HepG2 (cell line): ENCODE measurements around the gene AMPD2. TPM values are rescaled to one million over a fixed set of nuclear protein-coding genes. Genes with fewer than 3 reads are reported as not detected.

Source experiments
- ARID2 ChIP-seq: sonication (generic); formaldehyde crosslinking; IDR thresholded peaks from 2 replicates; pipeline ENCODE4 v1.8.1; 2022; ENCODE audit warnings: mild to moderate bottlenecking, missing genetic modification reagents, borderline replicate concordance
- BHLHE40 ChIP-seq: IDR thresholded peaks from 2 replicates; pipeline ENCODE4 v1.6.1; 2011; ENCODE audit warnings: low read length, improper control_type of control experiment
- BRF2 ChIP-seq: sonication (generic); formaldehyde crosslinking; IDR thresholded peaks from 2 replicates; pipeline ENCODE4 v1.8.1; 2022; ENCODE audit warnings: mild to moderate bottlenecking, missing genetic modification reagents
- CCAR2 ChIP-seq: fragments of 200-400 bp; formaldehyde crosslinking; optimal IDR thresholded peaks from 2 replicates; pipeline ENCODE3; 2018; ENCODE audit warnings: low read depth, mild to moderate bottlenecking, low read length, moderate library complexity
- CHD4 ChIP-seq: fragments of 200-600 bp; sonication (generic); IDR thresholded peaks from 2 replicates; pipeline ENCODE4 v1.7.0; 2017; ENCODE audit warnings: mild to moderate bottlenecking, low read length, borderline replicate concordance
- ESRRA ChIP-seq: sonication (generic); formaldehyde crosslinking; IDR thresholded peaks from 2 replicates; pipeline ENCODE4 v1.5.1; 2020; ENCODE audit warnings: mild to moderate bottlenecking, low read depth, missing genetic modification reagents
- HIVEP1 ChIP-seq: sonication (generic); formaldehyde crosslinking; IDR thresholded peaks from 2 replicates; pipeline ENCODE4 v1.4.0; 2020; ENCODE audit warnings: mild to moderate bottlenecking, missing genetic modification reagents
- HMGXB4 ChIP-seq, 2 experiments: sonication (generic) in 1 of 2; formaldehyde crosslinking in 1 of 2; IDR thresholded peaks; 2 replicates each; pipeline versions ENCODE4 v1.4.0 to v1.6.1; 2018 to 2020; ENCODE audit warnings: missing genetic modification reagents in 2 of 2, borderline replicate concordance in 1 of 2, low read depth in 1 of 2, mild to moderate bottlenecking in 1 of 2, missing biosample characterization in 1 of 2
- ISX ChIP-seq: sonication (generic); formaldehyde crosslinking; conservative IDR thresholded peaks from 2 replicates; pipeline ENCODE4 v1.5.0; 2020; ENCODE audit warnings: missing genetic modification reagents
- JUNB ChIP-seq: sonication (generic); formaldehyde crosslinking; IDR thresholded peaks from 2 replicates; pipeline ENCODE4 v1.8.0; 2022; ENCODE audit warnings: missing genetic modification reagents, mild to moderate bottlenecking, borderline replicate concordance
- KDM1A ChIP-seq: IDR thresholded peaks from 2 replicates; pipeline ENCODE4 v1.6.1; 2016; ENCODE audit warnings: missing compliant biosample characterization
- KLF13 ChIP-seq: sonication (generic); formaldehyde crosslinking; IDR thresholded peaks from 2 replicates; pipeline ENCODE4 v1.4.0; 2020; ENCODE audit warnings: mild to moderate bottlenecking, missing genetic modification reagents
- KLF6 ChIP-seq: IDR thresholded peaks from 2 replicates; pipeline ENCODE4 v1.8.0; 2016; ENCODE audit warnings: missing biosample characterization, missing genetic modification reagents
- MIER2 ChIP-seq: IDR thresholded peaks from 2 replicates; pipeline ENCODE4 v1.6.1; 2016; ENCODE audit warnings: missing biosample characterization, missing genetic modification reagents
- MXD3 ChIP-seq: IDR thresholded peaks from 2 replicates; pipeline ENCODE4 v1.6.1; 2016; ENCODE audit warnings: mild to moderate bottlenecking, missing biosample characterization, missing genetic modification reagents
- MYC ChIP-seq: sonication (generic); formaldehyde crosslinking; IDR thresholded peaks from 2 replicates; pipeline ENCODE4 v1.9.0; 2021; ENCODE audit warnings: missing genetic modification reagents, borderline replicate concordance
- POGZ ChIP-seq: sonication (generic); formaldehyde crosslinking; IDR thresholded peaks from 2 replicates; pipeline ENCODE4 v1.4.0; 2020; ENCODE audit warnings: mild to moderate bottlenecking, missing genetic modification reagents
- POLR2AphosphoS5 ChIP-seq: IDR thresholded peaks from 2 replicates; pipeline ENCODE4 v1.6.1; 2012; ENCODE audit warnings: low read depth, low read length
- ZNF138 ChIP-seq: sonication (generic); formaldehyde crosslinking; IDR thresholded peaks from 2 replicates; pipeline ENCODE4 v1.5.0; 2020; ENCODE audit warnings: mild to moderate bottlenecking, low read depth, missing genetic modification reagents
- ZNF263 ChIP-seq: sonication (generic); formaldehyde crosslinking; IDR thresholded peaks from 2 replicates; pipeline ENCODE4 v1.4.0; 2020; ENCODE audit warnings: missing genetic modification reagents
- ZNF329 ChIP-seq: sonication (generic); formaldehyde crosslinking; IDR thresholded peaks from 2 replicates; pipeline ENCODE4 v1.9.0; 2021; ENCODE audit warnings: low read depth, mild to moderate bottlenecking, missing genetic modification reagents
- ZNF570 ChIP-seq: sonication (generic); formaldehyde crosslinking; IDR thresholded peaks from 2 replicates; pipeline ENCODE4 v1.4.0; 2020; ENCODE audit warnings: mild to moderate bottlenecking, missing genetic modification reagents, borderline replicate concordance
- ZNF577 ChIP-seq: sonication (generic); formaldehyde crosslinking; IDR thresholded peaks from 2 replicates; pipeline ENCODE4 v1.4.0; 2020; ENCODE audit warnings: mild to moderate bottlenecking, low read depth, missing genetic modification reagents, borderline replicate concordance
- ZNF644 ChIP-seq: IDR thresholded peaks from 2 replicates; pipeline ENCODE4 v1.6.1; 2016; ENCODE audit warnings: low read depth
- ZNF781 ChIP-seq: sonication (generic); formaldehyde crosslinking; IDR thresholded peaks from 2 replicates; pipeline ENCODE4 v1.5.1; 2020; ENCODE audit warnings: borderline replicate concordance, mild to moderate bottlenecking, missing genetic modification reagents; ENCODE audit errors: not compliant biosample characterization
- ZSCAN5A ChIP-seq: sonication (generic); formaldehyde crosslinking; IDR thresholded peaks from 2 replicates; pipeline ENCODE4 v1.8.0; 2022; ENCODE audit warnings: mild to moderate bottlenecking, missing genetic modification reagents, borderline replicate concordance
- polyA plus RNA-seq, 8 experiments: library from polyadenylated mRNA; depleted of rRNA in 3 of 8; stranded (reverse) in 7 of 8; unstranded in 1 of 8; fragments of >200 nt; fragmentation: Illumina TruSeq in 4 of 8; extraction: Trizol in 4 of 8; gene quantifications; 2 replicates each; pipeline versions ENCODE4 v1.2.1 to v1.2.3, GENCODE V29; 2011 to 2016; ENCODE audit warnings: low read depth in 4 of 8, missing spikeins in 1 of 8, mixed read lengths in 1 of 8; ENCODE audit not compliant: insufficient read depth in 1 of 8
- total RNA-seq, 5 experiments: library from RNA; depleted of rRNA; stranded (reverse); fragments of >200 nt; fragmentation: Illumina TruSeq; extraction: Trizol; gene quantifications; 2 replicates each; pipeline ENCODE4 v1.2.3, GENCODE V29; 2016; ENCODE audit warnings: low read depth in 1 of 5

AMPD2 gene
- total and polyA plus RNA-seq, 2 of the 13 experiments (the other 11 are each of a cell fraction or from before 2014, with no cell fraction given): 62.3 to 82.0 TPM

- no peak for TF ChIP-seq ZNF570 (CRISPR knock-in tag)
- TF ChIP-seq ISX: 0 out of 2 replicates have a peak, but pooled peaks have one; percentile 68
- no peak for TF ChIP-seq ARID2 (CRISPR knock-in tag)
- TF ChIP-seq ZNF263 (CRISPR knock-in tag): no peak
- TF ChIP-seq HIVEP1: 0 out of 2 replicates have a peak, but pooled peaks have one; percentile 13
- TF ChIP-seq KLF13 (CRISPR knock-in tag): no peak
- no peak for TF ChIP-seq ZNF138 (CRISPR knock-in tag)
- TF ChIP-seq KDM1A (CRISPR knock-in tag): no peak
- TF ChIP-seq ZNF577 (CRISPR knock-in tag): no peak
- TF ChIP-seq BRF2 (CRISPR knock-in tag): no peak
- TF ChIP-seq BHLHE40: no peak
- no peak for TF ChIP-seq ZNF644 (CRISPR knock-in tag)
- no peak for TF ChIP-seq ZSCAN5A
- 0 out of 4 replicates have a peak, but pooled peaks of 1 of the 2 experiments have one; percentile 24 for TF ChIP-seq HMGXB4 (CRISPR knock-in tag; IDR thresholded peaks at IDR 0.05; ENCODE audit: borderline replicate concordance in 1 of 2, low read depth in 1 of 2)
- TF ChIP-seq JUNB (CRISPR knock-in tag): 0 out of 2 replicates have a peak, but pooled peaks have one; percentile 47
- no peak for TF ChIP-seq ESRRA (CRISPR knock-in tag)
- TF ChIP-seq MXD3 (CRISPR knock-in tag): peak; percentile 93
- TF ChIP-seq POGZ (CRISPR knock-in tag): no peak; the same call in 1 of the 2 replicates
- TF ChIP-seq CHD4: no peak
- TF ChIP-seq KLF6: no peak
- TF ChIP-seq MIER2: no peak
- no peak for TF ChIP-seq ZNF781
- peak; percentile 99 for TF ChIP-seq MYC
- no peak for TF ChIP-seq ZNF329 (CRISPR knock-in tag)
- TF ChIP-seq CCAR2: no peak
- peak; percentile 76 for TF ChIP-seq POLR2AphosphoS5
These were observed at the start of gene AMPD2, which contains the start of gene GNAT2 (continued) for GRCh38 chr1:109619576-109620400.
